ENCODE data around the gene EPN1. TPM values are rescaled to one million over a fixed set of nuclear protein-coding genes. Genes with fewer than 3 reads are reported as not detected.

Gene EPN1
- total RNA-seq, 1 donor from 2014 or later, result 40.3 TPM

GRCh38 chr19:55696301-55697068 lies 21.5 kb downstream of the EPN1 start:
- peaks cover 36% of the 10 kb centered on the region for H3K36me3 Mint-ChIP-seq (ENCODE audit: low read depth)
- intact Hi-C loops (cut with micrococcal nuclease), result no loop called here
- no peak overlapping the region for H3K4me3 Mint-ChIP-seq (ENCODE audit: low read depth)

GRCh38 chr19:55697069-55697440 lies 22.0 kb downstream of the EPN1 start:
- intact Hi-C loops (cut with micrococcal nuclease), result no loop called here
- Mint-ChIP-seq H3K4me3 (ENCODE audit: low read depth) (no peak overlapping the region), H3K9me3 (no peaks in the 10 kb centered on the region), H3K27me3 (ENCODE audit: low read depth) (no peaks in the 10 kb centered on the region), H3K27ac (no peak overlapping the region), H3K36me3 (ENCODE audit: low read depth) (peaks cover 36% of the 10 kb centered on the region), H3K4me1 (ENCODE audit: low read depth) (no peaks in the 10 kb centered on the region)
- DNase-seq (ENCODE audit: low spot score), result no peak

More at GRCh38 chr19:55696301-55697068, 21.5 kb downstream of the EPN1 start:
- no peak for DNase-seq (ENCODE audit: low spot score)
- Mint-ChIP-seq H3K9me3 (no peaks in the 10 kb centered on the region), H3K27ac (no peak overlapping the region), H3K27me3 (ENCODE audit: low read depth) (no peaks in the 10 kb centered on the region), H3K4me1 (ENCODE audit: low read depth) (no peaks in the 10 kb centered on the region)

GRCh38 chr19:55697698-55698097 lies 22.7 kb downstream of the EPN1 start:
- H3K4me1 Mint-ChIP-seq (ENCODE audit: low read depth), result no peaks in the 10 kb centered on the region
- DNase-seq (ENCODE audit: low spot score), result no peak
- no peaks in the 10 kb centered on the region for H3K9me3 Mint-ChIP-seq

GRCh38 chr19:55698256-55698655 lies 23.2 kb downstream of the EPN1 start:
- DNase-seq (ENCODE audit: low spot score), result no peak
- no peaks in the 10 kb centered on the region for H3K4me1 Mint-ChIP-seq (ENCODE audit: low read depth)
- intact Hi-C loops (cut with micrococcal nuclease), result no loop called here
- H3K27ac Mint-ChIP-seq, result no peak overlapping the region
- no peaks in the 10 kb centered on the region for H3K9me3 Mint-ChIP-seq
- H3K27me3 Mint-ChIP-seq (ENCODE audit: low read depth), result no peaks in the 10 kb centered on the region
- H3K4me3 Mint-ChIP-seq (ENCODE audit: low read depth), result no peak overlapping the region
- peaks cover 38% of the 10 kb centered on the region for H3K36me3 Mint-ChIP-seq (ENCODE audit: low read depth)

More at GRCh38 chr19:55697698-55698097, 22.7 kb downstream of the EPN1 start:
- intact Hi-C loops (cut with micrococcal nuclease), result no loop called here
- H3K27me3 Mint-ChIP-seq (ENCODE audit: low read depth), result no peaks in the 10 kb centered on the region
- no peak overlapping the region for H3K27ac Mint-ChIP-seq
- no peak overlapping the region for H3K4me3 Mint-ChIP-seq (ENCODE audit: low read depth)
- H3K36me3 Mint-ChIP-seq (ENCODE audit: low read depth), result peaks cover 40% of the 10 kb centered on the region

GRCh38 chr19:55699221-55699620 lies 24.2 kb downstream of the EPN1 start:
- intact Hi-C loops (cut with micrococcal nuclease), result no loop called here
- H3K4me1 Mint-ChIP-seq (ENCODE audit: low read depth), result peaks cover 2% of the 10 kb centered on the region
- H3K4me3 Mint-ChIP-seq (ENCODE audit: low read depth), result no peak overlapping the region
- H3K27ac Mint-ChIP-seq, result no peak overlapping the region
- H3K9me3 Mint-ChIP-seq, result no peaks in the 10 kb centered on the region
- no peaks in the 10 kb centered on the region for H3K27me3 Mint-ChIP-seq (ENCODE audit: low read depth)
- peaks cover 34% of the 10 kb centered on the region for H3K36me3 Mint-ChIP-seq (ENCODE audit: low read depth)
- DNase-seq (ENCODE audit: low spot score), result no peak

GRCh38 chr19:55700813-55701212 lies 25.8 kb downstream of the EPN1 start:
- H3K9me3 Mint-ChIP-seq, result no peaks in the 10 kb centered on the region
- DNase-seq (ENCODE audit: low spot score), result no peak
- H3K4me3 Mint-ChIP-seq (ENCODE audit: low read depth), result no peak overlapping the region
- peaks cover 35% of the 10 kb centered on the region for H3K36me3 Mint-ChIP-seq (ENCODE audit: low read depth)
- peaks cover 2% of the 10 kb centered on the region for H3K4me1 Mint-ChIP-seq (ENCODE audit: low read depth)
- H3K27ac Mint-ChIP-seq, result no peak overlapping the region
- H3K27me3 Mint-ChIP-seq (ENCODE audit: low read depth), result no peaks in the 10 kb centered on the region
- intact Hi-C loops (cut with micrococcal nuclease), result no loop called here

- Mint-ChIP-seq H3K27me3 (ENCODE audit: low read depth) (no peaks in the 10 kb centered on the region), H3K4me3 (ENCODE audit: low read depth) (no peak overlapping the region), H3K27ac (no peak overlapping the region), H3K4me1 (ENCODE audit: low read depth) (peaks cover 2% of the 10 kb centered on the region), H3K9me3 (no peaks in the 10 kb centered on the region), H3K36me3 (ENCODE audit: low read depth) (peaks cover 30% of the 10 kb centered on the region)
- intact Hi-C loops (cut with micrococcal nuclease), result no loop called here
- DNase-seq (ENCODE audit: low spot score), result no peak
Measured at GRCh38 chr19:55702131-55702627, 27.2 kb downstream of the EPN1 start.

- intact Hi-C loops (cut with micrococcal nuclease), result no loop called here
- Mint-ChIP-seq H3K4me1 (ENCODE audit: low read depth) (peaks cover 2% of the 10 kb centered on the region), H3K27ac (no peak overlapping the region), H3K9me3 (no peaks in the 10 kb centered on the region), H3K27me3 (ENCODE audit: low read depth) (no peaks in the 10 kb centered on the region), H3K4me3 (ENCODE audit: low read depth) (no peak overlapping the region), H3K36me3 (ENCODE audit: low read depth) (peaks cover 24% of the 10 kb centered on the region)
- DNase-seq (ENCODE audit: low spot score), result peak; percentile 24
Measured at GRCh38 chr19:55703790-55704215, 28.8 kb downstream of the EPN1 start.

GRCh38 chr19:55704494-55705245 lies 29.6 kb downstream of the EPN1 start:
- peaks cover 2% of the 10 kb centered on the region for H3K4me1 Mint-ChIP-seq (ENCODE audit: low read depth)
- DNase-seq (ENCODE audit: low spot score), result no peak
- H3K27me3 Mint-ChIP-seq (ENCODE audit: low read depth), result no peaks in the 10 kb centered on the region
- peaks cover 19% of the 10 kb centered on the region for H3K36me3 Mint-ChIP-seq (ENCODE audit: low read depth)
- no peaks in the 10 kb centered on the region for H3K9me3 Mint-ChIP-seq
- intact Hi-C loops (cut with micrococcal nuclease), result no loop called here
- H3K27ac Mint-ChIP-seq, result no peak overlapping the region
- no peak overlapping the region for H3K4me3 Mint-ChIP-seq (ENCODE audit: low read depth)

- no peak overlapping the region for H3K27ac Mint-ChIP-seq
- no peak for DNase-seq (ENCODE audit: low spot score)
- intact Hi-C loops (cut with micrococcal nuclease), result no loop called here
- H3K4me3 Mint-ChIP-seq (ENCODE audit: low read depth), result no peak overlapping the region
- H3K4me1 Mint-ChIP-seq (ENCODE audit: low read depth), result peaks cover 2% of the 10 kb centered on the region
- H3K27me3 Mint-ChIP-seq (ENCODE audit: low read depth), result no peaks in the 10 kb centered on the region
- no peaks in the 10 kb centered on the region for H3K9me3 Mint-ChIP-seq
- peaks cover 15% of the 10 kb centered on the region for H3K36me3 Mint-ChIP-seq (ENCODE audit: low read depth)
Measured at GRCh38 chr19:55705972-55706371, 30.9 kb downstream of the EPN1 start.

GRCh38 chr19:55711719-55712118 lies 36.7 kb downstream of the EPN1 start:
- DNase-seq (ENCODE audit: low spot score), result no peak
- Mint-ChIP-seq H3K27me3 (ENCODE audit: low read depth) (no peaks in the 10 kb centered on the region), H3K27ac (no peak overlapping the region), H3K4me1 (ENCODE audit: low read depth) (no peaks in the 10 kb centered on the region), H3K9me3 (peaks cover 11% of the 10 kb centered on the region), H3K4me3 (ENCODE audit: low read depth) (no peak overlapping the region), H3K36me3 (ENCODE audit: low read depth) (no peaks in the 10 kb centered on the region)
- intact Hi-C loops (cut with micrococcal nuclease), result no loop called here

- no peak for DNase-seq (ENCODE audit: low spot score)
- Mint-ChIP-seq H3K27ac (no peak overlapping the region), H3K4me1 (ENCODE audit: low read depth) (no peaks in the 10 kb centered on the region), H3K36me3 (ENCODE audit: low read depth) (no peaks in the 10 kb centered on the region), H3K4me3 (ENCODE audit: low read depth) (no peak overlapping the region), H3K27me3 (ENCODE audit: low read depth) (no peaks in the 10 kb centered on the region), H3K9me3 (peaks cover 11% of the 10 kb centered on the region)
- intact Hi-C loops (cut with micrococcal nuclease), result no loop called here
Measured at GRCh38 chr19:55712804-55713631, 38.0 kb downstream of the EPN1 start.

All from activated T-helper 2 cell treated with anti-CD3 and anti-CD28 coated beads, Interferon-gamma antibody, Interleukin-2, Interleukin-4, amounts not matched to agents 10 μg/mL and 5 μg/mL and 100 μg/mL, durations not matched to agents 14 hours and 24 hours and 36 hours (primary cell).